Panc1 (cell line): ENCODE measurements around the gene PPIL1. TPM values are rescaled to one million over a fixed set of nuclear protein-coding genes. Genes with fewer than 3 reads are reported as not detected.

ENCODE experiments used
- ATAC-seq: fragments of 200-7000 bp; cut with Tn5 transposase; 2 replicates; pipeline ENCODE4 v1.9.1; 2020; ENCODE audit warnings: mild to moderate bottlenecking, moderate library complexity
- BruUV-seq: library from RNA; stranded (reverse); fragments of 400-500 nt; replicated peaks from 2 replicates; lab custom pipeline; 2021; lab: Mats Ljungman, UMichigan
- CTCF ChIA-PET: fragments of 300-600 bp; sonication (Branson Sonifier 250); formaldehyde crosslinking; loops from one replicate; lab custom pipeline; 2022; ENCODE audit warnings: antibody characterized with exemption; lab: Charles Lee
- POLR2A ChIA-PET: fragments of 300-600 bp; sonication (Branson Sonifier 250); formaldehyde crosslinking; loops from one replicate; lab custom pipeline; 2022; ENCODE audit warnings: antibody characterized with exemption; lab: Charles Lee
- DNase-seq: peaks from one replicate; pipeline ENCODE4 v3.0.0-alpha.2; 2010; ENCODE audit warnings: low read depth, low spot score
- H3K27ac ChIP-seq: 2 replicates; pipeline ENCODE4 v1.5.1; 2011; ENCODE audit warnings: mild to moderate bottlenecking, low read length, inconsistent platforms
- H3K27me3 ChIP-seq: fragments of 200-500 bp; sonication (Bioruptor generic); 2 replicates; pipeline ENCODE4 v1.6.0; 2014; ENCODE audit warnings: low read length, inconsistent platforms; ENCODE audit not compliant: control insufficient read depth, insufficient read depth
- H3K36me3 ChIP-seq: fragments of 200-500 bp; sonication (Bioruptor generic); 2 replicates; pipeline ENCODE4 v1.5.1; 2014; ENCODE audit warnings: inconsistent platforms, mild to moderate bottlenecking, low read length, moderate library complexity; ENCODE audit not compliant: control insufficient read depth, insufficient read depth
- H3K4me1 ChIP-seq: 2 replicates; pipeline ENCODE4 v1.5.1; 2011; ENCODE audit warnings: inconsistent platforms, mild to moderate bottlenecking, low read length, moderate library complexity; ENCODE audit not compliant: control insufficient read depth, insufficient read depth
- H3K4me3 ChIP-seq, 2 experiments: 2 replicates each; pipeline ENCODE4 v1.5.1; 2011 to 2012; ENCODE audit warnings: low read depth in 2 of 2, low read length in 2 of 2, mild to moderate bottlenecking in 2 of 2, inconsistent platforms in 1 of 2, moderate library complexity in 1 of 2
- H3K9me3 ChIP-seq: fragments of 200-500 bp; sonication (Bioruptor generic); 2 replicates; pipeline ENCODE4 v1.5.1; 2014; ENCODE audit warnings: low read depth, mild to moderate bottlenecking, inconsistent platforms, low read length, moderate library complexity; ENCODE audit not compliant: control insufficient read depth, insufficient read depth
- POLR2AphosphoS5 ChIP-seq: IDR thresholded peaks from 2 replicates; pipeline ENCODE4 v1.6.1; 2012; ENCODE audit warnings: mild to moderate bottlenecking, low read depth, low read length, moderate library complexity
- SIN3A ChIP-seq: IDR thresholded peaks from 2 replicates; pipeline ENCODE4 v1.6.1; 2012; ENCODE audit warnings: low read depth, mild to moderate bottlenecking, low read length, moderate library complexity, borderline replicate concordance; ENCODE audit not compliant: insufficient read depth
- TCF7L2 ChIP-seq: IDR thresholded peaks from 2 replicates; pipeline ENCODE4 v1.6.1; 2011; ENCODE audit warnings: mild to moderate bottlenecking, low read depth, low read length, inconsistent platforms
- in situ Hi-C: cut with HindIII; loops from 2 replicates; pipeline ENCODE4 v1.10.0; 2016; ENCODE audit warnings: low sequenced_read_pairs, low pct_unique_long_range_greater_than_20kb
- intact Hi-C: fragments of 100-400 bp; cut with micrococcal nuclease; formaldehyde crosslinking; loops from one replicate; pipeline ENCODE4 v1.10.0; 2022; ENCODE audit not compliant: unreplicated experiment
- total RNA-seq: library from RNA; stranded (reverse); gene quantifications from one replicate; pipeline ENCODE4 v1.2.1, GENCODE V29; 2021; ENCODE audit not compliant: unreplicated experiment
- TF ChIP-seq, protein P1 (sequence below), 2 experiments: IDR thresholded peaks; 2 replicates each; pipeline ENCODE4 v1.6.1; 2011 to 2012; ENCODE audit warnings: low read depth in 2 of 2, control low read depth in 1 of 2, low read length in 1 of 2, mild to moderate bottlenecking in 1 of 2, moderate library complexity in 1 of 2; ENCODE audit not compliant: insufficient read depth in 1 of 2
- TF ChIP-seq, protein P2 (sequence below): fragments of 450-650 bp; IDR thresholded peaks from 2 replicates; pipeline ENCODE4 v1.5.1; 2017; ENCODE audit warnings: mild to moderate bottlenecking

PPIL1 gene
- total RNA-seq, 1 experiment from 2014 or later, result 44.1 TPM

- POLR2A ChIA-PET, result no interaction called here
- ATAC-seq, result no peak
- BruUV-seq, result no TSS peak
- TF ChIP-seq, protein P1, sequence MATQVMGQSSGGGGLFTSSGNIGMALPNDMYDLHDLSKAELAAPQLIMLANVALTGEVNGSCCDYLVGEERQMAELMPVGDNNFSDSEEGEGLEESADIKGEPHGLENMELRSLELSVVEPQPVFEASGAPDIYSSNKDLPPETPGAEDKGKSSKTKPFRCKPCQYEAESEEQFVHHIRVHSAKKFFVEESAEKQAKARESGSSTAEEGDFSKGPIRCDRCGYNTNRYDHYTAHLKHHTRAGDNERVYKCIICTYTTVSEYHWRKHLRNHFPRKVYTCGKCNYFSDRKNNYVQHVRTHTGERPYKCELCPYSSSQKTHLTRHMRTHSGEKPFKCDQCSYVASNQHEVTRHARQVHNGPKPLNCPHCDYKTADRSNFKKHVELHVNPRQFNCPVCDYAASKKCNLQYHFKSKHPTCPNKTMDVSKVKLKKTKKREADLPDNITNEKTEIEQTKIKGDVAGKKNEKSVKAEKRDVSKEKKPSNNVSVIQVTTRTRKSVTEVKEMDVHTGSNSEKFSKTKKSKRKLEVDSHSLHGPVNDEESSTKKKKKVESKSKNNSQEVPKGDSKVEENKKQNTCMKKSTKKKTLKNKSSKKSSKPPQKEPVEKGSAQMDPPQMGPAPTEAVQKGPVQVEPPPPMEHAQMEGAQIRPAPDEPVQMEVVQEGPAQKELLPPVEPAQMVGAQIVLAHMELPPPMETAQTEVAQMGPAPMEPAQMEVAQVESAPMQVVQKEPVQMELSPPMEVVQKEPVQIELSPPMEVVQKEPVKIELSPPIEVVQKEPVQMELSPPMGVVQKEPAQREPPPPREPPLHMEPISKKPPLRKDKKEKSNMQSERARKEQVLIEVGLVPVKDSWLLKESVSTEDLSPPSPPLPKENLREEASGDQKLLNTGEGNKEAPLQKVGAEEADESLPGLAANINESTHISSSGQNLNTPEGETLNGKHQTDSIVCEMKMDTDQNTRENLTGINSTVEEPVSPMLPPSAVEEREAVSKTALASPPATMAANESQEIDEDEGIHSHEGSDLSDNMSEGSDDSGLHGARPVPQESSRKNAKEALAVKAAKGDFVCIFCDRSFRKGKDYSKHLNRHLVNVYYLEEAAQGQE (IDR thresholded peaks at IDR 0.05; ENCODE audit: insufficient read depth in 1 of 2, low read depth in 2 of 2, low read length in 1 of 2), result no peak
- TF ChIP-seq SIN3A, result no peak
- no peak for TF ChIP-seq TCF7L2
- TF ChIP-seq, protein P2, sequence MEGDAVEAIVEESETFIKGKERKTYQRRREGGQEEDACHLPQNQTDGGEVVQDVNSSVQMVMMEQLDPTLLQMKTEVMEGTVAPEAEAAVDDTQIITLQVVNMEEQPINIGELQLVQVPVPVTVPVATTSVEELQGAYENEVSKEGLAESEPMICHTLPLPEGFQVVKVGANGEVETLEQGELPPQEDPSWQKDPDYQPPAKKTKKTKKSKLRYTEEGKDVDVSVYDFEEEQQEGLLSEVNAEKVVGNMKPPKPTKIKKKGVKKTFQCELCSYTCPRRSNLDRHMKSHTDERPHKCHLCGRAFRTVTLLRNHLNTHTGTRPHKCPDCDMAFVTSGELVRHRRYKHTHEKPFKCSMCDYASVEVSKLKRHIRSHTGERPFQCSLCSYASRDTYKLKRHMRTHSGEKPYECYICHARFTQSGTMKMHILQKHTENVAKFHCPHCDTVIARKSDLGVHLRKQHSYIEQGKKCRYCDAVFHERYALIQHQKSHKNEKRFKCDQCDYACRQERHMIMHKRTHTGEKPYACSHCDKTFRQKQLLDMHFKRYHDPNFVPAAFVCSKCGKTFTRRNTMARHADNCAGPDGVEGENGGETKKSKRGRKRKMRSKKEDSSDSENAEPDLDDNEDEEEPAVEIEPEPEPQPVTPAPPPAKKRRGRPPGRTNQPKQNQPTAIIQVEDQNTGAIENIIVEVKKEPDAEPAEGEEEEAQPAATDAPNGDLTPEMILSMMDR, result no peak; the same call in 1 of the 2 replicates
- TF ChIP-seq POLR2AphosphoS5, result no peak
- no peak for DNase-seq
- Histone ChIP-seq H3K4me3 (no peak overlapping the region), H3K27ac (no peak overlapping the region), H3K4me1 (peaks cover 12% of the 10 kb centered on the region), H3K27me3 (no peaks in the 10 kb centered on the region; the same call in 1 of the 2 replicates), H3K9me3 (no peaks in the 10 kb centered on the region), H3K36me3 (no peaks in the 10 kb centered on the region)
- in situ Hi-C loops (no loop called here), intact Hi-C loops (no loop called here)
- CTCF ChIA-PET, result no interaction called here
These were observed 38.2 kb downstream of the PPIL1 start for GRCh38 chr6:36836111-36837021.

- Histone ChIP-seq H3K27ac (no peak overlapping the region), H3K36me3 (no peaks in the 10 kb centered on the region), H3K9me3 (no peaks in the 10 kb centered on the region), H3K4me3 (no peak overlapping the region), H3K4me1 (no peaks in the 10 kb centered on the region), H3K27me3 (no peaks in the 10 kb centered on the region; the same call in 1 of the 2 replicates)
- BruUV-seq, result no TSS peak
- ATAC-seq, result no peak
- TF ChIP-seq TCF7L2 (no peak), POLR2AphosphoS5 (no peak), SIN3A (no peak)
- TF ChIP-seq, protein P2, result no peak
- TF ChIP-seq, protein P1 (IDR thresholded peaks at IDR 0.05; ENCODE audit: insufficient read depth in 1 of 2, low read depth in 2 of 2, low read length in 1 of 2), result no peak
- ChIA-PET CTCF (interaction anchor here (0.6 to 0.7 kb wide), 2 partner anchors 17 to 432 kb away, joined by 8 to 18 read pairs; no protein-coding TSS in a partner anchor), POLR2A (interaction anchor here (0.6 kb wide), 1 partner anchor 31 kb away, joined by 3 read pairs; no protein-coding TSS in a partner anchor)
- intact Hi-C loops (no loop called here), in situ Hi-C loops (no loop called here)
- DNase-seq, result no peak
These were observed 39.8 kb downstream of the PPIL1 start for GRCh38 chr6:36834576-36835341.
